CD1c-positive myeloid dendritic cell (primary cell): Measurements from ENCODE around the gene EPB41L2.
"Not testable (repeated sequence)": the region's sequence is repeated elsewhere in the genome, so short reads cannot be mapped to it uniquely, and the experiment has no call there.

Experiments
- DNase-seq: peaks from one replicate; pipeline ENCODE4 v3.0.0-alpha.2; 2016; ENCODE audit errors: extremely low spot score

Gene EPB41L2

GRCh38 chr6:130838250-130838860 lies 224.7 kb downstream of the EPB41L2 start:
- no peak for DNase-seq

GRCh38 chr6:130837067-130837466 lies 226.0 kb downstream of the EPB41L2 start:
- no peak for DNase-seq

- DNase-seq, result no peak
Measured at GRCh38 chr6:130836055-130836640, 226.9 kb downstream of the EPB41L2 start.

- DNase-seq, result no peak
Measured at GRCh38 chr6:130834482-130835251, 228.4 kb downstream of the EPB41L2 start.

GRCh38 chr6:130833569-130833968 lies 229.5 kb downstream of the EPB41L2 start:
- no peak for DNase-seq

GRCh38 chr6:130831607-130832006 lies 231.4 kb downstream of the EPB41L2 start:
- DNase-seq, result no peak

GRCh38 chr6:130829333-130829910 lies 233.6 kb downstream of the EPB41L2 start:
- DNase-seq, result no peak

- DNase-seq, result no peak
Measured at GRCh38 chr6:130827247-130828149, 235.5 kb downstream of the EPB41L2 start, which contains the start of gene SMLR1. Gene SMLR1 (plus strand): TSS chr6:130827406. CDS start chr6:130827414, 8 bp downstream.

- DNase-seq, result no peak
Measured at GRCh38 chr6:130826442-130827246, 236.4 kb downstream of the EPB41L2 start.

- no peak for DNase-seq
Measured at GRCh38 chr6:130825772-130826441, 237.1 kb downstream of the EPB41L2 start.

GRCh38 chr6:130824978-130825694 lies 237.9 kb downstream of the EPB41L2 start:
- DNase-seq, result no peak

GRCh38 chr6:130822736-130823135 lies 240.3 kb downstream of the EPB41L2 start:
- DNase-seq, result no peak

GRCh38 chr6:130815200-130816071 lies 247.6 kb downstream of the EPB41L2 start:
- DNase-seq, result no peak

- DNase-seq, result no peak
Measured at GRCh38 chr6:130814506-130814905, 248.5 kb downstream of the EPB41L2 start.

- no peak for DNase-seq
Measured at GRCh38 chr6:130811932-130812331, 251.1 kb downstream of the EPB41L2 start.

GRCh38 chr6:130810307-130811030 lies 252.6 kb downstream of the EPB41L2 start:
- DNase-seq, result no peak

- not testable (repeated sequence) for DNase-seq
Measured at GRCh38 chr6:130801368-130801767, 261.7 kb downstream of the EPB41L2 start.

GRCh38 chr6:130797061-130797460 lies 266.0 kb downstream of the EPB41L2 start:
- DNase-seq, result no peak
